Measurements from ENCODE around the gene SIAE.

DNA sequence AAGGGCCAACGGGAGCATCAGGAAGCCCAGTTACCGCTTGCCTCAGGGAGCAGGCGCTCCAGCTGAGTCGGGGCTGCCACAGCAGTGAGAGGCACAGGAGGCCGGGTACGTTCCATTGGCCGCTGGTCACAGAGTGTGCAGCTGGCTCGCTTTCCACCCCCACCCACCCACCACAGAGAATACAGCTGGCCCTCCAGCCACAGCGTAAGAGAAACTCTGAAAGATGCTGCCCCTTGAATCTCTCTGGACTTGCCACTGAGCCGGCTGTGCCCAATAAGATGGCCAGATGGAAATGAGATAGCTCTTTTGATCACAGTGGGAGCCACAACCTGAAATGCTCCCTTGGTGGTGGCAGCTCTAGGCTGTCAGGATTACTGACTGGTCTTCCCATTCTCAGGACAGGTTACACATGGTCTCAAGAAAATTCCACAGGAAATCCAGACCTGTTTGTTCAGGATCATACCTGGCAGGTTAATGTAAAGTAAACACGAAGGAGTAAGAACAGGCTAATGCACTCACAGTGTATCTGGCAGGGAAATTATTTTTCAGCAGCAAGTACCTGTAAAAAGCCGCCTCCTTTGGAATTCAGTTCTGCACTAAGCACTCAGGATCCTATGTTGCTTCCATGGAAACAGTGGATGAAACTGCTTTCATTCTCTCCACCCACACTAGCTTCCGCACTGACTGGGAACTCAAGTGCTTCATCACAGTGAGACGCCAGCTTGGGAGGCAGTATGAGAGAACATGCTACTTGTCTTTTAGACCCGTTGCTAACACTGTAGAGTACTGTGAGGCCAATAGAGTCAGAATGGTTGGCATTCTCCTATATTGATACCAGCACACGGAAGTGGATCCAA is 16.5 kb downstream of the SIAE start:
- TF ChIP-seq, protein P1, sequence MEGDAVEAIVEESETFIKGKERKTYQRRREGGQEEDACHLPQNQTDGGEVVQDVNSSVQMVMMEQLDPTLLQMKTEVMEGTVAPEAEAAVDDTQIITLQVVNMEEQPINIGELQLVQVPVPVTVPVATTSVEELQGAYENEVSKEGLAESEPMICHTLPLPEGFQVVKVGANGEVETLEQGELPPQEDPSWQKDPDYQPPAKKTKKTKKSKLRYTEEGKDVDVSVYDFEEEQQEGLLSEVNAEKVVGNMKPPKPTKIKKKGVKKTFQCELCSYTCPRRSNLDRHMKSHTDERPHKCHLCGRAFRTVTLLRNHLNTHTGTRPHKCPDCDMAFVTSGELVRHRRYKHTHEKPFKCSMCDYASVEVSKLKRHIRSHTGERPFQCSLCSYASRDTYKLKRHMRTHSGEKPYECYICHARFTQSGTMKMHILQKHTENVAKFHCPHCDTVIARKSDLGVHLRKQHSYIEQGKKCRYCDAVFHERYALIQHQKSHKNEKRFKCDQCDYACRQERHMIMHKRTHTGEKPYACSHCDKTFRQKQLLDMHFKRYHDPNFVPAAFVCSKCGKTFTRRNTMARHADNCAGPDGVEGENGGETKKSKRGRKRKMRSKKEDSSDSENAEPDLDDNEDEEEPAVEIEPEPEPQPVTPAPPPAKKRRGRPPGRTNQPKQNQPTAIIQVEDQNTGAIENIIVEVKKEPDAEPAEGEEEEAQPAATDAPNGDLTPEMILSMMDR (conservative IDR thresholded peaks at IDR 0.05): no peak
- no peak for TF ChIP-seq ZFX (IDR thresholded peaks at IDR 0.05)
